Ishikawa (cell line): ENCODE measurements around the gene IL17RD.

Experiments used
- CEBPB ChIP-seq: IDR thresholded peaks from 2 replicates; pipeline ENCODE4 v1.6.1; 2012
- CREB1 ChIP-seq: IDR thresholded peaks from 2 replicates; pipeline ENCODE4 v1.6.1; 2012; ENCODE audit warnings: low read depth
- EP300 ChIP-seq: IDR thresholded peaks from 2 replicates; pipeline ENCODE4 v1.6.1; 2012; ENCODE audit warnings: borderline replicate concordance
- RAD21 ChIP-seq: IDR thresholded peaks from 2 replicates; pipeline ENCODE4 v1.6.1; 2012; ENCODE audit warnings: low read depth
- REST ChIP-seq: IDR thresholded peaks from 2 replicates; pipeline ENCODE4 v1.6.1; 2012; ENCODE audit warnings: low read depth, mild to moderate bottlenecking
- TAF1 ChIP-seq: IDR thresholded peaks from 2 replicates; pipeline ENCODE4 v1.6.1; 2012; ENCODE audit warnings: low read depth, mild to moderate bottlenecking
- TCF12 ChIP-seq: IDR thresholded peaks from 2 replicates; pipeline ENCODE4 v1.6.1; 2012; ENCODE audit warnings: low read depth
- TEAD4 ChIP-seq: IDR thresholded peaks from 2 replicates; pipeline ENCODE4 v1.6.1; 2012
- TF ChIP-seq, protein P1 (sequence below): IDR thresholded peaks from 2 replicates; pipeline ENCODE4 v1.6.1; 2012

- TF ChIP-seq TEAD4 (no peak), CREB1 (no peak), TAF1 (no peak), TCF12 (no peak), CEBPB (no peak), RAD21 (no peak), REST (no peak), EP300 (no peak)
- TF ChIP-seq, protein P1, sequence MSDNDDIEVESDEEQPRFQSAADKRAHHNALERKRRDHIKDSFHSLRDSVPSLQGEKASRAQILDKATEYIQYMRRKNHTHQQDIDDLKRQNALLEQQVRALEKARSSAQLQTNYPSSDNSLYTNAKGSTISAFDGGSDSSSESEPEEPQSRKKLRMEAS: no peak
Observed at GRCh38 chr3:57082481-57082880, 82.7 kb downstream of the IL17RD start.
